Kidney (tissue), 14 donors: ENCODE data around the gene EOLA1. TPM values are rescaled to one million over a fixed set of nuclear protein-coding genes. Genes with fewer than 3 reads are reported as not detected.
A peak's percentile ranks its signal among the peaks of the same experiment; 100 is the strongest.

Source experiments
- DNase-seq, 5 donors: peaks; one replicate each; pipeline ENCODE4 v3.0.0-alpha.2; 2013 to 2020
- FAIRE-seq: peaks from 2 replicates; lab custom pipeline; 2012; peaks lifted over from hg19 to GRCh38; lab: Jason Lieb, UNC
- H3K27ac ChIP-seq, 2 donors: one replicate each; pipeline ENCODE4 v1.7.0; 2013; ENCODE audit warnings: low read depth in 2 of 2, low read length in 2 of 2, inconsistent platforms in 1 of 2
- H3K27me3 ChIP-seq: one replicate; pipeline ENCODE4 v1.7.1; 2013; ENCODE audit warnings: low read length, inconsistent platforms; ENCODE audit not compliant: control insufficient read depth, insufficient read depth
- H3K36me3 ChIP-seq, 3 donors: one replicate each; pipeline versions ENCODE4 v1.7.0 to v1.7.1; 2013; ENCODE audit warnings: low read length in 3 of 3, control low read depth in 1 of 3, inconsistent platforms in 1 of 3; ENCODE audit not compliant: insufficient read depth in 3 of 3, control insufficient read depth in 2 of 3
- H3K4me1 ChIP-seq, 3 donors: one replicate each; pipeline versions ENCODE4 v1.7.0 to v1.7.1; 2013; ENCODE audit warnings: low read length in 3 of 3, inconsistent platforms in 1 of 3, low read depth in 1 of 3; ENCODE audit not compliant: control insufficient read depth in 2 of 3, insufficient read depth in 2 of 3
- H3K4me3 ChIP-seq, 3 donors: one replicate each; pipeline versions ENCODE4 v1.7.0 to v1.8.1; 2013; ENCODE audit warnings: low read length in 3 of 3, control low read depth in 1 of 3, inconsistent platforms in 1 of 3
- H3K9ac ChIP-seq, 3 donors: one replicate each; pipeline versions ENCODE4 v1.7.0 to v1.7.1; 2013; ENCODE audit warnings: low read length in 3 of 3, control low read depth in 1 of 3, inconsistent platforms in 1 of 3
- H3K9me3 ChIP-seq, 3 donors: one replicate each; pipeline versions ENCODE4 v1.7.0 to v1.7.1; 2013; ENCODE audit warnings: low read length in 3 of 3, control low read depth in 1 of 3, inconsistent platforms in 1 of 3; ENCODE audit not compliant: control insufficient read depth in 2 of 3, insufficient read depth in 1 of 3
- intact Hi-C: fragments of 100-400 bp; cut with DNase I; formaldehyde crosslinking; loops from one replicate; pipeline ENCODE4 v1.11.1; 2022
- polyA plus RNA-seq: library from polyadenylated mRNA; stranded (reverse); fragments of 350-450 nt; fragmentation: Illumina TruSeq; extraction: RNeasy Lipid Tissue Mini Kit (QIAGEN cat#74804); gene quantifications from one replicate; pipeline ENCODE4 v1.2.3, GENCODE V29; 2014; ENCODE audit warnings: low read depth, low replicate concordance; ENCODE audit not compliant: insufficient read depth
- total RNA-seq: library from RNA; stranded (reverse); fragmentation: NEBNext Ultra II Directional; extraction: Animal tissue kit (Norgen Biotek cat#: 25700); gene quantifications from one replicate; pipeline ENCODE4 v1.2.1, GENCODE V29; 2021
- TF ChIP-seq, protein P1 (sequence below): IDR thresholded peaks from 3 replicates; pipeline ENCODE4 v1.5.1; 2012; ENCODE audit warnings: mild to moderate bottlenecking, moderate library complexity, borderline replicate concordance; ENCODE audit not compliant: insufficient read depth; ENCODE audit errors: extremely low read depth
- donor health status: control.
- donor health status: control.
- donor health status: control.
- donor health status: control.
- donor health status: control.
- donor health status: DM: yes; HTN: yes; CAD: no.
- donor health status: Normal renal cell carcinoma (clear cell type).

EOLA1 gene
- total and polyA plus RNA-seq, 2 donors from 2014 or later, result 20.2 to 39.0 TPM

DNA sequence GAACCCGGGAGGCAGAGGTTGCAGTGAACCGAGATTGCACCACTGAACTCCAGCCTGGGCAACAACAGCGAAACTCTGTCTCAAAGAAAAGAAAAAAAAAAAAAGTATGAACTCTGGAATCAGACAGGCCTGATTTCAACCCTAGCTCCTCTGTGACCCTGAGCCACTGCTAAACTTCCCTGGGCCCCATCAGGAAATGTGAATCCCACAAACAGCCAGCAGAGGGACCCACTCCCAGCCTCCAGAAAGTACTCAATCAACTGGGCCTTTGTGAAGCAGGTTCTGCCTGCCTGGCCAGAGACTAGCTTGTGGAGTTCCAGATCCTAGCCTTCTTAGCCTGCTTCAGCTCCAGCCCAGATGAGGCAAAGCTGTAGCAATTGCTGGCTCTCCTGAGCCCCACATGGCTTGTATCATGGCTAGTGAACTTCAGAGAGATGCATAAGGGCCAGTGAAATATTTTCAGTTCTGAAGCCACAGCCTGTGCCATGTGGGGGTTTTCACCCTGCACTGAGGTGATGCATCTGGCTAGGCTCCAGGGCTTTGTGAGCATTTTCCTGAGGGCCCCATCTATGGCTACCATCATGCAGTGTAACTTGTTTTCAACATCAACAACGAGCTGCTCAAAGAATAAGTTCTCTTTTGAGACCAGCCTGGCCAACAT is 28.5 kb upstream of the EOLA1 start:
- H3K4me1 ChIP-seq, result no peaks in the 10 kb centered on the region
- no peaks in the 10 kb centered on the region for H3K36me3 ChIP-seq
- no peak overlapping the region for H3K27ac ChIP-seq
- H3K27me3 ChIP-seq, result no peaks in the 10 kb centered on the region
- FAIRE-seq, result no peak
- intact Hi-C loops, result no loop called here
- DNase-seq, result peak in 4 of 5 donors; percentile 49 to 59 (median 56)
- no peak overlapping the region for H3K4me3 ChIP-seq
- no peaks in the 10 kb centered on the region for H3K9me3 ChIP-seq
- TF ChIP-seq, protein P1, sequence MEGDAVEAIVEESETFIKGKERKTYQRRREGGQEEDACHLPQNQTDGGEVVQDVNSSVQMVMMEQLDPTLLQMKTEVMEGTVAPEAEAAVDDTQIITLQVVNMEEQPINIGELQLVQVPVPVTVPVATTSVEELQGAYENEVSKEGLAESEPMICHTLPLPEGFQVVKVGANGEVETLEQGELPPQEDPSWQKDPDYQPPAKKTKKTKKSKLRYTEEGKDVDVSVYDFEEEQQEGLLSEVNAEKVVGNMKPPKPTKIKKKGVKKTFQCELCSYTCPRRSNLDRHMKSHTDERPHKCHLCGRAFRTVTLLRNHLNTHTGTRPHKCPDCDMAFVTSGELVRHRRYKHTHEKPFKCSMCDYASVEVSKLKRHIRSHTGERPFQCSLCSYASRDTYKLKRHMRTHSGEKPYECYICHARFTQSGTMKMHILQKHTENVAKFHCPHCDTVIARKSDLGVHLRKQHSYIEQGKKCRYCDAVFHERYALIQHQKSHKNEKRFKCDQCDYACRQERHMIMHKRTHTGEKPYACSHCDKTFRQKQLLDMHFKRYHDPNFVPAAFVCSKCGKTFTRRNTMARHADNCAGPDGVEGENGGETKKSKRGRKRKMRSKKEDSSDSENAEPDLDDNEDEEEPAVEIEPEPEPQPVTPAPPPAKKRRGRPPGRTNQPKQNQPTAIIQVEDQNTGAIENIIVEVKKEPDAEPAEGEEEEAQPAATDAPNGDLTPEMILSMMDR, result peak; percentile 37
- H3K9ac ChIP-seq, result no peak overlapping the region

DNA sequence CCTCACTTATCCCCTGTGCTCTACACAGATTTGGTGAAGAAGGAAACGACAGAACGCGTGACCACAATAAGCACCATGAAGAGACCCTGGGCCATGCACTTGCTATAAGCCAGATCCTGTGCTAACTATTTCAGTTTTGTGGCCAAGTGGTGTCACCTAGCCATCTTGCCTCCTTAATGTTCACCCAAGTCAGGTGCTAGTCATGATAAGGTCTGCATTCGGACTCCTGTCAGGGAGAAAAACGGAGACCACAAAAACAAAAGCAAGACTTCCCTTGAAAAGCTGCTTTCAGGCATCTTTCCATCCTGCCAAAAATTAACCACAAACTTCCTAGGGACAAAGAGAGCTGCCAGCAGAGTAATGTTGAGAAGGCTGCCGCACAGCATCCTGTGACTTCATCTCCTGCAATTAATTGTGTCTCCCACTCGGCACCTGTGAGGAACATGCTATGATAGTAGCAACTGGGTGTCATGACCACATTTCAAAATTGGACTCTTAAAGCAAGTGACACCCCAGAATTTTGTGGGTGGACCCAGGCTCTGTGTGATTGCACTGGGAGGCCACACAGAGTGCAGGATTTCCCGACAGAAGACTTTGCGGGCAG is 26.9 kb upstream of the EOLA1 start:
- FAIRE-seq (no peak), DNase-seq (no peak)
- TF ChIP-seq, protein P1, result no peak
- H3K4me1 ChIP-seq, result no peaks in the 10 kb centered on the region
- H3K27ac ChIP-seq, result no peak overlapping the region
- intact Hi-C loops, result no loop called here
- no peak overlapping the region for H3K9ac ChIP-seq
- H3K27me3 ChIP-seq, result no peaks in the 10 kb centered on the region
- no peaks in the 10 kb centered on the region for H3K9me3 ChIP-seq
- no peaks in the 10 kb centered on the region for H3K36me3 ChIP-seq
- no peak overlapping the region for H3K4me3 ChIP-seq

GRCh38 chrX:149515954-149516602 is 24.7 kb upstream of the EOLA1 start:
- H3K9ac ChIP-seq, result no peak overlapping the region
- no peaks in the 10 kb centered on the region for H3K27me3 ChIP-seq
- no peaks in the 10 kb centered on the region for H3K36me3 ChIP-seq
- intact Hi-C loops, result no loop called here
- no peak for FAIRE-seq
- TF ChIP-seq, protein P1, result no peak
- no peaks in the 10 kb centered on the region for H3K4me1 ChIP-seq
- no peak overlapping the region for H3K27ac ChIP-seq
- DNase-seq, result no peak
- no peaks in the 10 kb centered on the region for H3K9me3 ChIP-seq
- H3K4me3 ChIP-seq, result no peak overlapping the region
